Mesenchymal stem cell (in vitro differentiated cells and primary cell): ENCODE data around the gene CAST.

Source experiments
- DNase-seq: peaks from one replicate; pipeline ENCODE4 v3.0.0-alpha.2; 2013
- H2AFZ ChIP-seq: one replicate; pipeline ENCODE4 v1.6.1; 2013; ENCODE audit warnings: low read depth, mild to moderate bottlenecking, control low read depth, inconsistent platforms, low read length, moderate library complexity
- H2AK5ac ChIP-seq: 2 replicates; pipeline ENCODE4 v1.6.1; 2013; ENCODE audit warnings: low read length, moderate library complexity, mild to moderate bottlenecking, inconsistent platforms; ENCODE audit not compliant: severe bottlenecking
- H2BK120ac ChIP-seq: one replicate; pipeline ENCODE4 v1.6.1; 2013; ENCODE audit warnings: low read depth, mild to moderate bottlenecking, inconsistent platforms, low read length, moderate library complexity
- H2BK12ac ChIP-seq, 2 experiments: one replicate each; pipeline ENCODE4 v1.6.1; 2013; ENCODE audit warnings: inconsistent platforms in 2 of 2, low read length in 2 of 2, mild to moderate bottlenecking in 2 of 2, moderate library complexity in 2 of 2, control low read depth in 1 of 2
- H2BK15ac ChIP-seq: one replicate; pipeline ENCODE4 v1.6.1; 2013; ENCODE audit warnings: mild to moderate bottlenecking, low read depth, inconsistent platforms; ENCODE audit not compliant: poor library complexity, severe bottlenecking
- H2BK5ac ChIP-seq: 2 replicates; pipeline ENCODE4 v1.6.1; 2013; ENCODE audit warnings: low read depth, mild to moderate bottlenecking, low read length, control low read depth, inconsistent platforms; ENCODE audit not compliant: poor library complexity, severe bottlenecking
- H3K14ac ChIP-seq, 2 experiments: one replicate each; pipeline ENCODE4 v1.6.1; 2013; ENCODE audit warnings: inconsistent platforms in 2 of 2, low read length in 2 of 2, control low read depth in 1 of 2, mild to moderate bottlenecking in 1 of 2, moderate library complexity in 1 of 2
- H3K18ac ChIP-seq, 2 experiments: one replicate each; pipeline ENCODE4 v1.6.1; 2013; ENCODE audit warnings: inconsistent platforms in 2 of 2, low read length in 2 of 2, control low read depth in 1 of 2, low read depth in 1 of 2, mild to moderate bottlenecking in 1 of 2
- H3K23ac ChIP-seq, 2 experiments: one replicate each; pipeline ENCODE4 v1.6.1; 2013; ENCODE audit warnings: inconsistent platforms in 2 of 2, low read length in 2 of 2, mild to moderate bottlenecking in 2 of 2, moderate library complexity in 2 of 2, control low read depth in 1 of 2
- H3K27ac ChIP-seq: 2 replicates; pipeline ENCODE4 v1.5.1; 2013; ENCODE audit warnings: mild to moderate bottlenecking, moderate library complexity, low read length, control low read depth, inconsistent platforms; ENCODE audit not compliant: poor library complexity, severe bottlenecking
- H3K27me3 ChIP-seq, 2 experiments: 2 replicates each; pipeline versions ENCODE4 v1.6.1 to v1.7.0; 2013; ENCODE audit warnings: low read length in 2 of 2, mild to moderate bottlenecking in 2 of 2, moderate library complexity in 2 of 2, control low read depth in 1 of 2, inconsistent platforms in 1 of 2; ENCODE audit not compliant: control insufficient read depth in 1 of 2, insufficient read depth in 1 of 2
- H3K36me3 ChIP-seq, 2 experiments: 2 replicates each; pipeline versions ENCODE4 v1.6.1 to v1.7.0; 2013; ENCODE audit warnings: low read length in 2 of 2, control low read depth in 1 of 2, inconsistent platforms in 1 of 2, low read depth in 1 of 2, mild to moderate bottlenecking in 1 of 2; ENCODE audit not compliant: insufficient read depth in 2 of 2, control insufficient read depth in 1 of 2
- H3K4ac ChIP-seq, 2 experiments: one replicate each; pipeline ENCODE4 v1.6.1; 2013; ENCODE audit warnings: inconsistent platforms in 2 of 2, low read length in 2 of 2, mild to moderate bottlenecking in 2 of 2, moderate library complexity in 2 of 2, control low read depth in 1 of 2, low read depth in 1 of 2
- H3K4me1 ChIP-seq: 2 replicates; pipeline ENCODE4 v1.6.1; 2013; ENCODE audit warnings: low read depth, low read length, control low read depth; ENCODE audit not compliant: control insufficient read depth, insufficient read depth
- H3K4me2 ChIP-seq: 2 replicates; pipeline ENCODE4 v1.6.1; 2013; ENCODE audit warnings: low read length, mild to moderate bottlenecking, inconsistent platforms; ENCODE audit not compliant: poor library complexity, severe bottlenecking
- H3K4me3 ChIP-seq, 2 experiments: 2 replicates each; pipeline versions ENCODE4 v1.5.1 to v1.7.0; 2013; ENCODE audit warnings: low read length in 2 of 2, mild to moderate bottlenecking in 2 of 2, control low read depth in 1 of 2, low read depth in 1 of 2; ENCODE audit not compliant: insufficient read depth in 1 of 2
- H3K79me1 ChIP-seq: replicated peaks from 2 replicates; pipeline ENCODE4 v1.6.1; 2013; ENCODE audit warnings: mild to moderate bottlenecking, control low read depth, low read length, inconsistent platforms; ENCODE audit not compliant: poor library complexity, severe bottlenecking
- H3K9ac ChIP-seq: 2 replicates; pipeline ENCODE4 v1.7.0; 2013; ENCODE audit warnings: mild to moderate bottlenecking, low read length, moderate library complexity
- H3K9me3 ChIP-seq: 2 replicates; pipeline ENCODE4 v1.7.0; 2013; ENCODE audit warnings: mild to moderate bottlenecking, low read length; ENCODE audit not compliant: control insufficient read depth
- H4K8ac ChIP-seq: one replicate; pipeline ENCODE4 v1.6.1; 2013; ENCODE audit warnings: inconsistent platforms, mild to moderate bottlenecking, low read length, moderate library complexity
- H4K91ac ChIP-seq: one replicate; pipeline ENCODE4 v1.6.1; 2013; ENCODE audit warnings: mild to moderate bottlenecking, low read length, inconsistent platforms
- WGBS: methylation state at CpG from one replicate; pipeline ENCODE4 v1.1.7; 2013; ENCODE audit warnings: mixed read lengths; 5-methylcytosine and 5-hydroxymethylcytosine counted together

Gene CAST

DNA sequence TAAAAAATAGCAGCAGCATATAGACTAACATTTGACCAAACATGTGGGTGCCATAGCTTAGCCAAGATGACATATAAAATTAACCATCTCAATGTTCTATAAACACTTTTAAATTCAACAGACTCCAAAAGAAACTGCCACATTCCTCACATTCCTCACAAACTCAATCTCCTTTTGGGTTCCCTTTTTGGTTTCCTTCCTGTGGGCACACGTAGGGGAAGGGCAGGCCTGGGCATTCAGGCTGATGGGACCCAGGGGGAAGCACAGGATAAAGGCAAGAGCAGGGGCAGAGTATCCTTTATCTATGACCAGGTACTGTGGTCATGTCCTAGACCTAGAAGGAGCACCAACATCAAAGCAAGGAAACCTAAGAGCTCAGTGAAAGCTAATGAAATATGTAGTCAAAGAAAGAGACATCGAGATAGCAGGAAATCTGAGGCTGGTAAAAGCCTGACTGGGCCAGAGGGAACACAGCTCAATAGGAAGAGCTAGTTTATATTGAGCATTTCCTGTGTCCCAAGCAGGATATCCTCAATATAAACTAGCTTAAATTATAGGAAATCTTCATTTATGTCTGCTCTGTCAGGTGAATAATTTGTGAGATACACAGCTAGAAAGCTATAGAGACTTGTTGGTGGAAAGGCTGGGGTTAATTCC is 159.2 kb downstream of the CAST start:
- no peak overlapping the region for H3K4ac ChIP-seq
- H3K9me3 ChIP-seq, result no peaks in the 10 kb centered on the region
- no peak overlapping the region for H2BK15ac ChIP-seq
- peak overlapping the region; percentile 15 to 92 for H3K18ac ChIP-seq
- DNase-seq, result peak; percentile 18
- no peak overlapping the region for H3K4me3 ChIP-seq
- H3K27ac ChIP-seq, result no peak overlapping the region
- H2BK12ac ChIP-seq, result no peak overlapping the region
- H3K9ac ChIP-seq, result no peak overlapping the region
- H3K23ac ChIP-seq, result no peak overlapping the region
- H3K36me3 ChIP-seq, result no peaks in the 10 kb centered on the region
- H2AK5ac ChIP-seq, result peak overlapping the region; percentile 13
- no peaks in the 10 kb centered on the region for H3K27me3 ChIP-seq
- H4K8ac ChIP-seq, result peak overlapping the region; percentile 59
- 10% methylated on average over 2 of the region's 2 CpGs for WGBS
- peaks cover 8% of the 10 kb centered on the region for H3K4me1 ChIP-seq
- no peak overlapping the region for H2AFZ ChIP-seq
- no peaks in the 10 kb centered on the region for H3K79me1 ChIP-seq
- no peak overlapping the region for H3K14ac ChIP-seq
- H4K91ac ChIP-seq, result peak overlapping the region; percentile 57
- H2BK5ac ChIP-seq, result no peak overlapping the region
- H2BK120ac ChIP-seq, result peak overlapping the region; percentile 42
- H3K4me2 ChIP-seq, result no peak overlapping the region

DNA sequence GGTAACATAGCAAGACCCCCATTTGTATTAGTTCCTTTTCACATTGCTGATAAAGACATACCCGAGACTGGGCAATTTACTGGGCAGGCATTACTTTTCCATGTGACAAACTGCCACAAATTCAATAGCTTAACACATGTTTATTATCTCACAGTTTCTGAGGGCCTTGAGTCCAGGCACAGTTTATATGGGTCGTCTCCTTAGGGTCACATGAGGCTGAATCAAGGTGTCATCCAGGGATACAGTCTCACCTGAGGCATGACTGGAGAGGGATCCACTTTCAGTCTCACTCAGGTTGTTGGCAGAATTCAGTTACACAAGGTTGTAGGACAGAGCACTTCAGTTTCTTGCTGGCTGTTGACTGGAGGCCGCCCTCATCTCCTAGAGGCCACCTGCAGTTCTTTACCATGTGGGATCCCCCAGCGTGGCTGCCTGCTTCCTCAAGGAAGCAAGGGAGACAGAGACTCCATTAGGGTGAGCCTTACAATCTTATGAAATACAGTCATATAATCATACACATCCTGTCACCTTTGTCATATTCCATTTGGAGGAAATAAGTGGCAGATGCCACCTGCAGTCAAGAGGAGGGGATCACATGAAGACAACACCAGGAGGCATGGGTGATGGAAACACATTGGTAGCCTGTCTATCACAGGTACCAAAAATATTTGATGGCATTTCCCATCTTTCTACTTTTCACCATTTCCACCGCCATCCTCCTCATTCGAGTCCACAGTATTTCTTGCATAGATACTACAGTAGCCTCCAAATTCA is 160.7 kb downstream of the CAST start:
- Histone ChIP-seq H3K27me3 (no peaks in the 10 kb centered on the region), H3K18ac (no peak overlapping the region), H3K14ac (no peak overlapping the region), H2BK5ac (no peak overlapping the region), H3K23ac (no peak overlapping the region), H3K27ac (no peak overlapping the region), H3K9ac (peak overlapping the region; percentile 38), H2BK120ac (no peak overlapping the region), H3K4me3 (no peak overlapping the region), H3K9me3 (no peaks in the 10 kb centered on the region), H3K4me2 (no peak overlapping the region), H2AFZ (peak overlapping the region; percentile 0), H3K4me1 (peaks cover 7% of the 10 kb centered on the region), H4K8ac (peak overlapping the region; percentile 27), H3K79me1 (no peaks in the 10 kb centered on the region), H2BK15ac (no peak overlapping the region), H2AK5ac (peak overlapping the region; percentile 94), H3K36me3 (no peaks in the 10 kb centered on the region), H3K4ac (no peak overlapping the region), H2BK12ac (peak overlapping the region; percentile 39 to 83), H4K91ac (no peak overlapping the region)
- no peak for DNase-seq
- 96% methylated on average over 6 of the region's 6 CpGs for WGBS

- DNase-seq, result peak; percentile 86
- no peaks in the 10 kb centered on the region for H3K79me1 ChIP-seq
- H3K14ac ChIP-seq, result no peak overlapping the region
- no peak overlapping the region for H4K8ac ChIP-seq
- no peak overlapping the region for H3K4me2 ChIP-seq
- H3K36me3 ChIP-seq, result no peaks in the 10 kb centered on the region
- H3K27ac ChIP-seq, result peak overlapping the region; percentile 69
- H3K9me3 ChIP-seq, result no peaks in the 10 kb centered on the region
- H2BK120ac ChIP-seq, result no peak overlapping the region
- H3K4me3 ChIP-seq, result no peak overlapping the region
- no peak overlapping the region for H2BK15ac ChIP-seq
- WGBS, result 8% methylated on average over 1 of the region's 2 CpGs
- no peak overlapping the region for H4K91ac ChIP-seq
- no peak overlapping the region for H3K23ac ChIP-seq
- H3K27me3 ChIP-seq, result no peaks in the 10 kb centered on the region
- H2BK12ac ChIP-seq, result no peak overlapping the region
- H2AK5ac ChIP-seq, result no peak overlapping the region
- H2BK5ac ChIP-seq, result no peak overlapping the region
- no peak overlapping the region for H2AFZ ChIP-seq
- no peak overlapping the region for H3K4ac ChIP-seq
- peak overlapping the region; percentile 57 for H3K9ac ChIP-seq
- H3K4me1 ChIP-seq, result peaks cover 7% of the 10 kb centered on the region
- H3K18ac ChIP-seq, result peak overlapping the region in 1 of 2 experiments; percentile 44
Measured at GRCh38 chr5:96823900-96824380, 161.8 kb downstream of the CAST start.
